Measurements from ENCODE around the gene ZFYVE21. TPM values are rescaled to one million over a fixed set of nuclear protein-coding genes. Genes with fewer than 3 reads are reported as not detected.
"Not testable (repeated sequence)": the region's sequence is repeated elsewhere in the genome, so short reads cannot be mapped to it uniquely, and the experiment has no call there.

Gene ZFYVE21
- total RNA-seq, 6 experiments from 2014 or later: 40.9 to 47.7 (median 42.1) TPM

DNA sequence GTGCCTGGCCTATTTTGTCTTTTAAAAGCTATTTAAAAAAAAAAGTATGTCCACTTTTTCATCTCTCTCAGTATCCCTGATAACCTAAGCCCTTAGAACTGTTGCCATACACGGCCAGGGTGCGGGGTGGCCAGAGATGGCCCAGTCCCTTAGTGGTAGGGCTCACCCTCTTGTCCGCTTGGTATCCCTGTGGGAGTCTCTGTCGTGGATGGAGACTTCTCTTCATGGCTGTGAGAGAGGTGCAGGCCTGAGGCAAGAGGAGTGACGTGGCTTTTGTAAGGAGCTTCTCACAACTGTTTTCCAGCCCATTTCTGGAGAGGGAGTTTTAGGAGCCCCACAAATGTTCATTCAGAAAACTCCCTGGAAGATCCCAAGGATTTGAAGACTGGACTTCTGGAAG lies 27.2 kb upstream of the ZFYVE21 start:
- TF ChIP-seq, protein P1, sequence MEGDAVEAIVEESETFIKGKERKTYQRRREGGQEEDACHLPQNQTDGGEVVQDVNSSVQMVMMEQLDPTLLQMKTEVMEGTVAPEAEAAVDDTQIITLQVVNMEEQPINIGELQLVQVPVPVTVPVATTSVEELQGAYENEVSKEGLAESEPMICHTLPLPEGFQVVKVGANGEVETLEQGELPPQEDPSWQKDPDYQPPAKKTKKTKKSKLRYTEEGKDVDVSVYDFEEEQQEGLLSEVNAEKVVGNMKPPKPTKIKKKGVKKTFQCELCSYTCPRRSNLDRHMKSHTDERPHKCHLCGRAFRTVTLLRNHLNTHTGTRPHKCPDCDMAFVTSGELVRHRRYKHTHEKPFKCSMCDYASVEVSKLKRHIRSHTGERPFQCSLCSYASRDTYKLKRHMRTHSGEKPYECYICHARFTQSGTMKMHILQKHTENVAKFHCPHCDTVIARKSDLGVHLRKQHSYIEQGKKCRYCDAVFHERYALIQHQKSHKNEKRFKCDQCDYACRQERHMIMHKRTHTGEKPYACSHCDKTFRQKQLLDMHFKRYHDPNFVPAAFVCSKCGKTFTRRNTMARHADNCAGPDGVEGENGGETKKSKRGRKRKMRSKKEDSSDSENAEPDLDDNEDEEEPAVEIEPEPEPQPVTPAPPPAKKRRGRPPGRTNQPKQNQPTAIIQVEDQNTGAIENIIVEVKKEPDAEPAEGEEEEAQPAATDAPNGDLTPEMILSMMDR (IDR thresholded peaks at IDR 0.05): no peak
- Mint-ChIP-seq H3K36me3 (ENCODE audit: low read depth) (peaks cover 28% of the 10 kb centered on the region; the same call in 1 of the 2 replicates), H3K4me1 (ENCODE audit: low read depth) (peaks cover 11% of the 10 kb centered on the region), H3K27ac (peak overlapping the region; percentile 45; the same call in 1 of the 2 replicates), H3K9me3 (no peaks in the 10 kb centered on the region), H3K27me3 (ENCODE audit: insufficient read depth) (peaks cover 3% of the 10 kb centered on the region), H3K4me3 (no peak overlapping the region)
- no peak for DNase-seq

DNA sequence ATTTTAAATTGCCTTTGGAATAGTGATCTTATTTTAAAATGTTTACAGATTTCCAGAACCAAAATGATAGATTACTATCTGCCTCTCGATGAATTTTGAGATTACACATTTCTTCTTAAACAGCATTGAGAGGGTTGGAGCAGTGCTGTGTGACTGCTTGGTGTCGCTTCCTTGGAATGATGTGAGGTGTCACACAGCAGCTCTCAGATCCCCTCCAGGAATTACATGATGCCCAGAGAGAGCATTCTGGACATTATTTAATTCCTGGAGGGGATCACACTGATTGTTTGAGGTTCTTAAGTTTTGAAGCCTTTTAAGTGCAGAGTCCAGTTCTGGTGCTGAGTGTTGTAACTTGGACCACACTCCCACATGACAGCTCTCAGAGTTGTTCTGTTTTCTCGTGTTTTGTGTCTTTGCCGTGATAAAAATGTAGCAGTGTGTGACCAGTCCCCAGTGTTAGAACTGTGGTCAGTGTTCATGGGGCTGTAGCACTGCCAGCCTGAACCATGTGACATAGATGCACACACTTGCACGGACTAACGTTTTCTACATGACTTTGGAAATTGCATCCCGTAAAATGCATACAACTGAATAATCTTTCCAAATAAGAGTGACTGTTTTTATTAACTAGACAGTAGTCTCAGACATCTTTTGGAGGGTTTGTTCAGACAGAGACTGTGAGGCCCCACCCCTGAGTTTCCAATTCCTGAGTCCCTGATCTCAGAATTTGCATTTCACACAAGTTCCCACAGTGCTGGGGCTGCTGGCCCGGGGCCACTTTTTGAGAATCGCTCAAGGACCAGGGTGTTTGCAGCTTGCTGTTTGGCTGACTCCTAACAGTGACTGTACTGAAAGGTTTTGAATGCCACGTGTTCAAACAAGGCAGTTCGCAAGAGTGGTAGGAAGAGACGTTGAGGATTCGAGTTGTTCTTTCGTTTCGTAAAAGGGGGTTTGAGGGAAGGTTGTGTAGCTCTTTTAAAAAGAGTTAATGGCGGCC lies 26.4 kb upstream of the ZFYVE21 start:
- peak overlapping the region; percentile 45; the same call in 1 of the 2 replicates for H3K27ac Mint-ChIP-seq
- H3K4me1 Mint-ChIP-seq (ENCODE audit: low read depth): peaks cover 11% of the 10 kb centered on the region
- TF ChIP-seq, protein P1 (IDR thresholded peaks at IDR 0.05): no peak
- H3K27me3 Mint-ChIP-seq (ENCODE audit: insufficient read depth): no peaks in the 10 kb centered on the region; the same call in none of the 2 replicates
- H3K36me3 Mint-ChIP-seq (ENCODE audit: low read depth): peaks cover 28% of the 10 kb centered on the region; the same call in 1 of the 2 replicates
- H3K9me3 Mint-ChIP-seq: no peaks in the 10 kb centered on the region
- no peak for DNase-seq
- H3K4me3 Mint-ChIP-seq: no peak overlapping the region

DNA sequence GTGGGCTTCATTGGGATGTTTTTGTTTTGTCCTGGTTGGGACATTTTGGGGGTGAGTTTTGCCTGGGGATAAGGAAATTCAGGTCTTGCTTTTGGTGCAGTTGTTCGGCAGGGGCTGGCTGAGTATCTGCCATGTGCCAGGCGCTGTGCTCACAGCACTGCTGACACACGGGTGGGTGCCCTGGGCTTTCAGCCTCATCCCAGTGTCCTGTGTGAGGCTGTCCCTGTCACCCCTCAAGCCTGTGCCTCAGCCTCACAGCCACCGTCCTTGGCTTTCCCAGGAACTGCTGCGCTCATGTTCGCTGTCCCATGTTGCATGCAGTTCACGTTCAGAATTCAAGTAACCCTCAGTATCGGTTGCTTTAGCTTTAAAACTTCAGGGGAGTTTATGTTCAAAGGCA lies 25.3 kb upstream of the ZFYVE21 start:
- Mint-ChIP-seq H3K4me1 (ENCODE audit: low read depth) (peaks cover 11% of the 10 kb centered on the region), H3K36me3 (ENCODE audit: low read depth) (peaks cover 26% of the 10 kb centered on the region; the same call in 1 of the 2 replicates), H3K27me3 (ENCODE audit: insufficient read depth) (no peaks in the 10 kb centered on the region; the same call in none of the 2 replicates), H3K27ac (peak overlapping the region; percentile 10; the same call in 1 of the 2 replicates), H3K9me3 (no peaks in the 10 kb centered on the region), H3K4me3 (no peak overlapping the region)
- TF ChIP-seq, protein P1 (IDR thresholded peaks at IDR 0.05): no peak
- DNase-seq: no peak

DNA sequence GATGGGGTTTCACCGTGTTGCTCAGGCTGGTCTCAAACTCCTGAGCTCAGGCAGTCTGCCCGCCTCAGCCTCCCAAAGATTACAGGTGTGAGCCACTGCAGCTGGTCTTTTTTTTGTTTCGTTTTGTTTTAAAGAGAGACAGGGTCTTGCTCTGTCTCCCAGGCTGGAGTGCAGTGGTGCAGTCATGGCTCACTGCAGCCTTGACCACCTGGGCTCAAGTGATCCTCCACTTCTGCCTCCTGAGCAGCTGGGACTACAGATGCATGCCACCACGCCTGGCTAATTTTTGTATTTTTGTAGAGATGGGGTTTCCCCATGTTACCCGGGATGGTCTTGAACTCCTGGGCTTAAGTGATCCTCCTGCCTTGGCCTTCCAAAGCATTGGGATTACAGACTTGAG lies 24.0 kb upstream of the ZFYVE21 start:
- H3K27ac Mint-ChIP-seq; H3K4me3 Mint-ChIP-seq; DNase-seq; H3K9me3 Mint-ChIP-seq; H3K27me3 Mint-ChIP-seq (ENCODE audit: insufficient read depth): not testable (repeated sequence)
- Mint-ChIP-seq H3K36me3 (ENCODE audit: low read depth) (peaks cover 18% of the 10 kb centered on the region; the same call in 1 of the 2 replicates), H3K4me1 (ENCODE audit: low read depth) (peaks cover 18% of the 10 kb centered on the region)

DNA sequence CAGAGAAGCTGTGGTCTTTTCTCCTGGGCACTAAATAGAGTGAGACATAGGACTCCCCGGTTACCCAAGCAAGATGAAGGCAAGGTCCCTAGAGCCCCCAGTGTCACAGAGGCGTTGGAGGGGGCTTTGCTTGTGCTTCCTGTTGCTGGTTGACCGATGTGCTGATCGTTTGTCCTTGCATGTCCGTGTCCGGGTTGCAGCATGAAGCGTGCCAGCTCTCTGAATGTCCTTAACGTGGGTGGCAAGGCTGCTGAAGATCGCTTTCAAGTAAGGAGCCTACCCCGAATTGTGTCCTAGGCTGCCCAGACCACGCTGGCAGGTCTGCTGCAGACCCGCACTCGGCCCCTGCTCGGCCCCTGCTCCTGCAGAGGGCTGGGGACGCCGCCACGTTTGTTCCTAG lies 23.5 kb upstream of the ZFYVE21 start:
- Mint-ChIP-seq H3K4me1 (ENCODE audit: low read depth) (peaks cover 20% of the 10 kb centered on the region), H3K36me3 (ENCODE audit: low read depth) (peaks cover 20% of the 10 kb centered on the region; the same call in 1 of the 2 replicates), H3K4me3 (no peak overlapping the region), H3K27me3 (ENCODE audit: insufficient read depth) (peaks cover 2% of the 10 kb centered on the region), H3K9me3 (no peaks in the 10 kb centered on the region), H3K27ac (no peak overlapping the region)
- DNase-seq: no peak
- TF ChIP-seq, protein P1 (IDR thresholded peaks at IDR 0.05): no peak

DNA sequence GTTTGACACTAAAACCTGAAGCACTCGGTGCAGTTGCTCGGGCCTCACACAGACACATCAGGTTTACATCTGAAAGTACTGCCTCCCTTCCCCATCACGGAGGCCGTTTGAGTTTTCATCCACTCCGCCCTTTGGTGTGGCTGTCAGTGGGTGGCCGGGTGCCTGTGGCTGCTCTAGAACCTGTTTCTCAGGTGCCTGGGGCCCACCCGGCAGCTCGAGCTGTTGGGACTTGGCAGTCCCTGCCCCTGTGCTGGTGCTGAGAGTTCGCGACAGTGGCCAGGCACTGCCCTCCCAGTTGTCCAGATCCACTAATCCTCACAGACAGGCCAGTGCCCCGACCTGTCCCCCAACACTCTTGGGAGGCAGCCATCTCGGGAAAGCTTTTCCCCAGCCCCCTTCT lies 22.7 kb upstream of the ZFYVE21 start:
- Mint-ChIP-seq H3K4me3 (no peak overlapping the region), H3K36me3 (ENCODE audit: low read depth) (peaks cover 23% of the 10 kb centered on the region; the same call in 1 of the 2 replicates), H3K27ac (no peak overlapping the region), H3K9me3 (no peaks in the 10 kb centered on the region), H3K4me1 (ENCODE audit: low read depth) (peaks cover 20% of the 10 kb centered on the region), H3K27me3 (ENCODE audit: insufficient read depth) (peaks cover 5% of the 10 kb centered on the region)
- no peak for DNase-seq
- TF ChIP-seq, protein P1 (IDR thresholded peaks at IDR 0.05): no peak

Measured in HFFc6 (cell line).